SK-N-SH (cell line): ENCODE results near the gene GARIN6.
"Not testable (repeated sequence)": the region's sequence is repeated elsewhere in the genome, so short reads cannot be mapped to it uniquely, and the experiment has no call there.

Experiments
- POLR2AphosphoS5 ChIP-seq: IDR thresholded peaks from 2 replicates; pipeline ENCODE4 v1.6.1; 2012; ENCODE audit warnings: low read depth, low read length
- RXRA ChIP-seq: IDR thresholded peaks from 2 replicates; pipeline ENCODE4 v1.4.0; 2012; ENCODE audit warnings: low read depth, mild to moderate bottlenecking, borderline replicate concordance
- YY1 ChIP-seq: IDR thresholded peaks from 2 replicates; pipeline ENCODE4 v1.4.0; 2012; ENCODE audit warnings: low read depth, mild to moderate bottlenecking
- TF ChIP-seq, protein P1 (sequence below): fragments of 200-600 bp; sonication (generic); IDR thresholded peaks from 2 replicates; pipeline ENCODE4 v1.6.1; 2017; ENCODE audit warnings: antibody characterized with exemption, mild to moderate bottlenecking, moderate library complexity

- TF ChIP-seq YY1, RXRA, POLR2AphosphoS5: not testable (repeated sequence)
- TF ChIP-seq, protein P1, sequence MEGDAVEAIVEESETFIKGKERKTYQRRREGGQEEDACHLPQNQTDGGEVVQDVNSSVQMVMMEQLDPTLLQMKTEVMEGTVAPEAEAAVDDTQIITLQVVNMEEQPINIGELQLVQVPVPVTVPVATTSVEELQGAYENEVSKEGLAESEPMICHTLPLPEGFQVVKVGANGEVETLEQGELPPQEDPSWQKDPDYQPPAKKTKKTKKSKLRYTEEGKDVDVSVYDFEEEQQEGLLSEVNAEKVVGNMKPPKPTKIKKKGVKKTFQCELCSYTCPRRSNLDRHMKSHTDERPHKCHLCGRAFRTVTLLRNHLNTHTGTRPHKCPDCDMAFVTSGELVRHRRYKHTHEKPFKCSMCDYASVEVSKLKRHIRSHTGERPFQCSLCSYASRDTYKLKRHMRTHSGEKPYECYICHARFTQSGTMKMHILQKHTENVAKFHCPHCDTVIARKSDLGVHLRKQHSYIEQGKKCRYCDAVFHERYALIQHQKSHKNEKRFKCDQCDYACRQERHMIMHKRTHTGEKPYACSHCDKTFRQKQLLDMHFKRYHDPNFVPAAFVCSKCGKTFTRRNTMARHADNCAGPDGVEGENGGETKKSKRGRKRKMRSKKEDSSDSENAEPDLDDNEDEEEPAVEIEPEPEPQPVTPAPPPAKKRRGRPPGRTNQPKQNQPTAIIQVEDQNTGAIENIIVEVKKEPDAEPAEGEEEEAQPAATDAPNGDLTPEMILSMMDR, result not testable (repeated sequence)
These were observed 23.0 kb upstream of the GARIN6 start for GRCh38 chr12:99624591-99624990.
